ENCODE results near the gene RAB37.

- TF ChIP-seq POLR2A (IDR thresholded peaks at IDR 0.05) = no peak
- no peak for TF ChIP-seq POLR2AphosphoS5 (IDR thresholded peaks at IDR 0.05)
- TF ChIP-seq CTCF (IDR thresholded peaks at IDR 0.05) = no peak
Measured at GRCh38 chr17:74712301-74712700, 24.8 kb upstream of the RAB37 start.
